Stimulated activated CD4-positive, alpha-beta T cell treated with anti-CD3 and anti-CD28 coated beads, Interleukin-2, amount 100 ng/mL, for 48 hours (primary cell): Measurements from ENCODE around the gene ALOX5.
"Not testable (repeated sequence)": the region's sequence is repeated elsewhere in the genome, so short reads cannot be mapped to it uniquely, and the experiment has no call there.

Experiments used
- DNase-seq, 2 donors: peaks; one replicate each; pipeline ENCODE4 v3.0.0-alpha.2; 2020

The ALOX5 gene

GRCh38 chr10:45407542-45407941, 33.5 kb downstream of the ALOX5 start:
- no peak for DNase-seq

DNA sequence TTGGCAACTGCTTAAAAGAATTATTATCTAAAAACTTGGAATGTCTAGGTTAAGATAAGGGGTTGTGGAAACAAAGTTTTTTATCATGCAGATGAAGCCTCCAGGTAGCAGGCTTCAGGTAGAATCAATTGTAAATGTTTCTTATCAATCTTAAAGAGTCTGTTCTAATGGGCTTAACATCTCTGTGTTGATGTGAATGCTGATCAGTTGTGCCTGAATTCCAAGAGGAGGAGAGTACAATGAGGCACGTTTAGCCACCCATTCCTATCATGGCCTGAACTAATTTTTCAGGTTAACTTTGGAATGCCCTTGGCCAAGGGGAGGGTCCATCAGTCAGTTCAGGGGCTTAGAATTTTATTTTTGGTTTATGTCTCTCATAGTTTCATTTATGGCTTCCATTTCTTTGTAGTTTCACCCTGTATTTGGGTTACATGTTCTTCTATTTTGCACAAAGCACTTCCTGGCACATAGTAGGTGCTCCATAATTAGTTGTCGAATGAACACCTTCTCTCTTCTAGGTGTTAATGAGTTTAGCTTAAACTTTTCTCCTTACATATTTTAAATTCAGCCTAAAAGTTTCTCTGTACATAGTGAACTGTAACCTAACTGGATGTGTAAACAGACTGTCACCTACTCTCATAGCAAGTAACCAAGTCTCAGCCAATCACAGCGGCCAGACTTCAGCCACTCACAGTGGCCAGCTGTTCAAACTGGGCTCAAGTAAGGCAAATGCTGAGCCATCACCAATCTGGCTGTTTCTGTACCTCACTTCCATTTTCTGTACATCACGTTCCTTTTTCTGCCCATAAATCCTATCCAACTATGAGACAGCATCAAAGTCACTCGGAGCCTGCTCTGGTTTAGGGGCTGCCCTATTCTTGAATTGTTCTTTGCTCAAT, 34.7 kb downstream of the ALOX5 start:
- no peak for DNase-seq

DNA sequence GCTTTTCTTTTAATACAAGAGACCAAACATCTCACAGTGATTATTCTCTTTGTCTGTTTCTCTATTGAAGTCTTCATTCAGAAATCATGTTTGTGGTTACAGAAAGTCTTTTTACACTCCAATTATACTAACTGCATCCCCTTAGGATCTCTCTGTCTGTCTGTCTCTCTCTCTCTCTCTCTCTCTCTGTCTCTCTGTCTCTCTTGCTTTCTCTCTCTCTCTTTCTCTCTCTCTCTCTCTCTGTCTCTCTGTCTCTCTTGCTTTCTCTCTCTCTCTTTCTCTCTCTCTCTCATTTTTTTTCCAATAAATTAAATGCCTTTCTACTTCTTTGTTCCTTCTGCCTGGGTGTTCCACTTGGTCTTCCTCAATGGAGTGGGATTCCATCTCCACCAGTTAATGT, 35.3 kb downstream of the ALOX5 start:
- not testable (repeated sequence) for DNase-seq

GRCh38 chr10:45409782-45410181, 35.8 kb downstream of the ALOX5 start:
- no peak for DNase-seq

DNA sequence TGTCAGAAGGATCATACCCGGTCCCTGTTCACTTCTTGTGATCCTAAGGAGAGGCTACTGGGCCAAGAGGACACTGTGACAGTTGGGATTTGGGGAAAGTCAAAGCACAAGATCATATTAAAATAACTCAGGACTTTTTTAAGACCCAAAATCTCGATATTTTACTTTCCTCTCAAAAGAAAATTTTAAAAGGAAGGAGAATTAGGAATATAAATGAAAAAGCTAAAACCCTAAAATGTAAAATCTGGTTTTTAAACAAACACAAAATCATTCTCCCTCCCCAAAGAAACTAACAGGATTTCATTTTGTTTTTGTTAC, 36.4 kb downstream of the ALOX5 start:
- no peak for DNase-seq

DNA sequence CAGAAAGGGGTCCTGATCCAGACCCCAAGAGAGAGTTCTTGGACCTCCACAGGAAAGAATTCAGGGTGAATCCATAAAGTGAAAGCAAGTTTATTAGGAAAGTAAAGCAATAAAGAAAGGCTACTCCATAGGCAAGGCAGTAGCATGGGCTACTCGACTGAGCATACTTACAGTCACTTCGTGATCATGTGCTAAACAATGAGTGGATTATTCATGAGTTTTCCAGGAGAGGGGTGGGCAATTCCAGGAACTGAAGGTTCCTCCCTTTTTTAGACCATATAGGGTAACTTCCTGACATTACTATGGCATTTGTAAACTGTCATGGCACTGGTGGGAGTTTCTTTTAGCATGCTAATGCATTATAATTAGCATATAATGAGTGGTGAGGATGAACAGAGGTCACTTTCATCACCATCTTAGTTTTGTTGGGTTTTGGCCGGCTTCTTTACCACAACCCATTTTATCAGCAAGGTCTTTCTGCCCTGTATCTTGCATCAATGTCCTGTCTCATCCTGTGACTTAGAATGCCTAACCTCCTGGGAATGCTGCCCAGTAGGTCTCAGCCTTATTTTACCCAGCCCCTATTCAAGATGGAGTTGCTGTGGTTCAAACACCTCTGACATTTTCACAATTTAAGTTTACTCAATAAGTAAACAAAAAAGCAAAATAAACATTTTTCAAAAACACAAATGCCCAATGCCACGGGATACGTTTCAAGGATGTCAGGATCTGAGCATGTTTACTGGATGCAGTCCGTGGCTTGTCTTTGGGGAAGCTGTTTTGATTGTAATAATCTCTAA, 37.0 kb downstream of the ALOX5 start:
- no peak for DNase-seq

DNA sequence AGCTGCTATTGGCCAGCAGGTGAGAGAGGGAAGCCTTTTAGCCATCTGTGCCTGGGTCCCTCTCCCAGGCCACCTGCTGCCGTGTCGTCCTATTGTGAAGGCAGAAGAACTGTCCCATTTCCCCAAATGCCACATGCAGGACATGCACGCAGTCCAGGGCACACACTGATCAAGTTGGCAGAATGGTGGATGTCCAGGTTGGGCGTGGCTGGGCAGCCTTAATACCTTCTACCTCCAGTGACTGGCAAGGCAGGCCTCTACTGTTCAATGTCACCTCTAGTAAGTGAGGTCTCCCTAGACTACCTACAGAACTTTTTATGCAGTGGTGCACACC, 37.6 kb downstream of the ALOX5 start:
- DNase-seq: no peak

- DNase-seq: not testable (repeated sequence)
Observed at GRCh38 chr10:45415062-45415461, 41.0 kb downstream of the ALOX5 start.

- DNase-seq: no peak
Observed at GRCh38 chr10:45416603-45417002, 42.6 kb downstream of the ALOX5 start.

- DNase-seq: no peak
Observed at GRCh38 chr10:45417746-45418145, 43.7 kb downstream of the ALOX5 start.

GRCh38 chr10:45418417-45418848, 44.4 kb downstream of the ALOX5 start:
- DNase-seq: no peak

GRCh38 chr10:45418849-45419675, 45.0 kb downstream of the ALOX5 start:
- peak in 1 of 2 donors; percentile 32 for DNase-seq

DNA sequence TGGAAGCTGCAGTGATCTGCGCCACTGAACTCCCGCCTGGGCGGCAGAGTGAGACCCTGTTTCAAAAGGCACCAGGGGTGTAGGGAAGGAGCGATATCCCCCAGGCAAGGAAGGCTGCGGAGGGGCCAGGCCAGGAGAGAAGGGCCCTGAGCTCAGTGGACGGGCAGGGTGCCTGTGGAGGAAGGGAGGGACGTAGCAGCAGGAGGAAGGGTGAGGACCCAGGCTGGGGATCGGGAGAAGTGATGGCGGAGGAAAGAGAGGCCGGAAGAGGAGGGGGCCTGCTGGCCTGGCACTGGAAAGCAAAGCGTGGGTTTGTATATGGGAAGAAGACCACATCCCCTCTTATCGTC, 45.6 kb downstream of the ALOX5 start:
- DNase-seq: no peak

DNA sequence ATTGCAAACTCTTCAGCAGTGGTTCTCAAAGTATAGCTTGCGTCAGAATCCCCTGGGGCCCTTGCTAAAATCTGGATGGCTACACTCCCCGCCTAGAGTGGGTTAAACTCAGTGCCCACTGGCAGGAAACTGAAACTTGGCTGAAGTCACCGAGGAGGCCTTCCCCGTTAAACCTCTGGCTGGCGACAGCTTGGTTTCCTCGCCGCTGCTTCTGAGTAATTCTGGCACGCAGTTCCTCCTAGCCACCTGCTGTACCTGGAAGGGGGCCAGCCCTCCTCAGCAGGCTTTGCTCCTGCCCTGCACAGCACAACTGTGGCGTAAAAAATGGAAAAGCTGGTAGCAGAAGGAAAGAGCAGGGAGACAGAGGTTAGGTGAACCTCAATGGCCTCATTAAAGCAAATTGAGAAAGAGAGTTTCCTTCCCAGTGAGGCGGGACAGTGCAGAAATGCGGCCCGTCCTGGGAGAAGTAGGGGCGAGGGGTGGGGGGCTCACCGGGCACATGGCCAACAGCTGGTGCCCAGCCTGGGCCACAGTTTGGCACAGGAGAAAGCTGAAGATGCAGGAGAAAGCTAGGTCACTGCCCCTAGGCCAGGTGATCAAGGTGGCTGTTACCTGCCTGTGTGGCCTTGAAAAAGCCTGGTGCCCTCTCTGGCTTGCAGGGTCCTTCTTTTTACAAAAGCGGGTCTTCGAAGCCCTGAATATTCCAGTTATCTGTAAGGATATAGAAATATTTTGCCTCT, 46.6 kb downstream of the ALOX5 start:
- DNase-seq: peak in 1 of 2 donors; percentile 15

GRCh38 chr10:45421221-45422097, 47.4 kb downstream of the ALOX5 start:
- no peak for DNase-seq

DNA sequence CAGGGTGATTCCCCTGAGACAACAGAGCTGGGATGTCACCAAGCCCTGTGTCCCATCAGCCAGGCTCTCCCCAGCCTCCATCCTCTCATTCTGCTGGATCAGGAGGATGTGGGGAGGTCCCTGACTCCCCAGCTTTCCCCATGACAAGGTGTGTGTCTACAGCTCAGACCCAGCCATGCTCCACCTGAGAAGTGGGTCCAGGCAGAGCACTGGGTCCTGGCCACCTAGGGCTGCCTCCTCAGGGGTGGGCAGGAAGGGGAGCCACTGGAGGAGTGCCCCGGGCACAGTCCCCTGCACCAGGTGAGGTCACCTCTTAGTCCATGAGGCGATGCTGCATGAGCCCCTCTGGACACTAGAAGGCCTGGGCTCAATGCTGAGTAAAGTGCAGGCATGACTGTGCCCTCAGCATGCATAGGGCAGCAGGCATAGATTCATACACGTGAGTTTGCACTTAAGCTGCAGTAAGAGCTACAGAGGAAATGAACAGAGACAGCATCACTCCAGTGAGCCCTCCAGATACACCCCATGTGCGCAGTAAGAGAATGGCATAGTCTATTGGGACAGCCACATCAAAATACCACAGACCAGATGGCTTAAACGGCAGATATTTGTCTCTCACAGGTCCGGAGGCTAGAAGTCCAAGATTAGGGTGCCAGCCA, 48.3 kb downstream of the ALOX5 start:
- no peak for DNase-seq

- no peak for DNase-seq
Observed at GRCh38 chr10:45422866-45423659, 49.0 kb downstream of the ALOX5 start.

DNA sequence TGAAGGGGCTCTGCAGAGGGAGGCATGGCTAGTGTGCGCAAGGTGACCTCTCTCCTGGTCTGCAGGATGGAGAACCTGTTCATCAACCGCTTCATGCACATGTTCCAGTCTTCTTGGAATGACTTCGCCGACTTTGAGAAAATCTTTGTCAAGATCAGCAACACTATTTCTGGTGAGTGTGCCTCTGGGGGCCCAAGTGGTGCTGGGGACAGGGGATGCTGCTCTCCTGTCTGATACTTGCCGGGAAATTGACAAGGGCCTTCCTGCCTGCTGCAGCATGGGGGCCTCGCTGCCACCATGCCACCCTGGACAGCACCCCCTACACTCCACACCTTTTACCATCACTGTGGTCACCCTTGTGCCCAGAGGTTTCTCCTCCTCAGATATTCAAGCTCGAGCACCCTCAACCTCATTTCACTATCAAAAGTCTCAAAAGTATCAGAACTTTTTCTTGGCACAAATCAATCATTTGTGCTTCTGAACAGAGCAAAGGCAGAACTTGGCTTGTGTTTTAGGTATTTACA, 50.0 kb downstream of the ALOX5 start:
- DNase-seq: no peak

- DNase-seq: no peak
Observed at GRCh38 chr10:45424668-45425404, 50.8 kb downstream of the ALOX5 start.
